Right lobe of liver (tissue), 6 donors: ENCODE measurements around the gene KLK11. TPM values are rescaled to one million over a fixed set of nuclear protein-coding genes. Genes with fewer than 3 reads are reported as not detected.
"Not testable (repeated sequence)": the region's sequence is repeated elsewhere in the genome, so short reads cannot be mapped to it uniquely, and the experiment has no call there.

Experiments used
- ATAC-seq, 4 donors: fragments of 200-7000 bp; cut with Tn5 transposase; one replicate each; pipeline ENCODE4 v1.9.1; 2020; ENCODE audit warnings: mild to moderate bottlenecking in 4 of 4, moderate library complexity in 4 of 4
- DNase-seq, 3 donors: peaks; one replicate each; pipeline ENCODE4 v3.0.0-alpha.2; 2020
- H3K27ac ChIP-seq, 3 donors: fragments of 200-600 bp; one replicate each; pipeline ENCODE4 v1.8.0; 2022
- H3K27me3 ChIP-seq, 2 donors: fragments of 200-600 bp; one replicate each; pipeline ENCODE4 v1.8.0; 2022
- H3K36me3 ChIP-seq, 4 donors: fragments of 200-600 bp; sonication (generic) in 1 of 4; one replicate each; pipeline versions ENCODE4 v1.5.1 to v1.8.0; 2017 to 2022; ENCODE audit warnings: control low read depth in 1 of 4
- H3K4me1 ChIP-seq, 4 donors: fragments of 200-600 bp; sonication (generic) in 1 of 4; one replicate each; pipeline versions ENCODE4 v1.5.1 to v1.8.0; 2017 to 2022; ENCODE audit warnings: control low read depth in 1 of 4
- H3K4me3 ChIP-seq, 3 donors: fragments of 200-600 bp; one replicate each; pipeline ENCODE4 v1.8.0; 2022
- H3K9me3 ChIP-seq, 4 donors: fragments of 200-600 bp; sonication (generic) in 1 of 4; one replicate each; pipeline versions ENCODE4 v1.5.1 to v1.8.0; 2017 to 2022; ENCODE audit warnings: control low read depth in 1 of 4
- POLR2A ChIP-seq: fragments of 450-650 bp; IDR thresholded peaks from one replicate; pipeline ENCODE4 v1.6.1; 2017; ENCODE audit warnings: antibody characterized with exemption, mild to moderate bottlenecking
- WGBS: methylation state at CpG from one replicate; pipeline ENCODE4 v1.1.6; 2018; ENCODE audit warnings: low coverage, low lambda C conversion rate; ENCODE audit not compliant: insufficient coverage; ENCODE audit errors: missing lambda C conversion rate; 5-methylcytosine and 5-hydroxymethylcytosine counted together
- intact Hi-C, 2 donors: fragments of 100-400 bp; cut with DNase I; formaldehyde crosslinking; loops; one replicate each; pipeline versions ENCODE4 v1.11.2 to v1.14.1; 2022
- total RNA-seq, 6 experiments: library from RNA; depleted of rRNA in 2 of 6; stranded (reverse); fragments of >200 nt in 2 of 6; fragmentation: NEBNext Ultra II Directional in 3 of 6; extraction: Animal tissue kit (Norgen Biotek cat#: 25700) in 3 of 6; gene quantifications; one replicate each; pipeline versions ENCODE4 v1.1.0 to v1.2.4, GENCODE V29; 2016 to 2023
- TF ChIP-seq, protein P1 (sequence below), 4 donors: fragments of 200-600 bp in 3 of 4; fragments of 450-650 bp in 1 of 4; IDR thresholded peaks; one replicate each; pipeline versions ENCODE4 v1.5.1 to v1.8.0; 2016 to 2022; ENCODE audit warnings: antibody characterized with exemption in 4 of 4, mild to moderate bottlenecking in 2 of 4
- donor health status: DM: no; HTN: yes; CAD: no.
- donor health status: DM: no; HTN: no; CAD: no.
- donor health status: DM: no; HTN: no; CAD: no.
- donor health status: DM: no; HTN: yes; CAD: no.
- donor health status: DM: no; HTN: yes; CAD: no.

KLK11 gene
- total RNA-seq, 6 experiments from 2014 or later: not detected

DNA sequence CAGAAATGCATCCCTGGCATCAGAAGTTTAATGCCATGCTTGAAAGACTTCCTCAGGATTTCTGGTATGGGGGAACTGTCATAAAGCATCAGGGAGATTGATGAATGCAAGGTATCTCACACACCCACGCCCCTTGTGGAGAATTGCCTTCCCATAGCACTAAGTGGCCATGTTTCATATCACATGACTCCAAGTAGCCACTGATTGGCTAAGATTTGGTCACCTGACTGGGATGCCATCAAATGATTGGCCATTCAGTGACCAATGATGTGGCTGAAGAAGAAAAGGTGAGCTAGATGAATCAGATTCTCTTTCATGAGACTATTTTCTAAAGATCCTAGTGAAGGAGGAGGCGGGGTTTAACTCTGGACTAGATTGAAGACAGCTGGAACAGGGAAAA lies 32.3 kb downstream of the KLK11 start:
- intact Hi-C loops: no loop called here
- no peaks in the 10 kb centered on the region for H3K4me1 ChIP-seq
- no peak for DNase-seq
- H3K36me3 ChIP-seq: no peaks in the 10 kb centered on the region
- WGBS: 60% methylated on average over 2 of the region's 2 CpGs
- no peak for ATAC-seq
- H3K4me3 ChIP-seq: no peak overlapping the region
- no peaks in the 10 kb centered on the region for H3K9me3 ChIP-seq
- TF ChIP-seq, protein P1, sequence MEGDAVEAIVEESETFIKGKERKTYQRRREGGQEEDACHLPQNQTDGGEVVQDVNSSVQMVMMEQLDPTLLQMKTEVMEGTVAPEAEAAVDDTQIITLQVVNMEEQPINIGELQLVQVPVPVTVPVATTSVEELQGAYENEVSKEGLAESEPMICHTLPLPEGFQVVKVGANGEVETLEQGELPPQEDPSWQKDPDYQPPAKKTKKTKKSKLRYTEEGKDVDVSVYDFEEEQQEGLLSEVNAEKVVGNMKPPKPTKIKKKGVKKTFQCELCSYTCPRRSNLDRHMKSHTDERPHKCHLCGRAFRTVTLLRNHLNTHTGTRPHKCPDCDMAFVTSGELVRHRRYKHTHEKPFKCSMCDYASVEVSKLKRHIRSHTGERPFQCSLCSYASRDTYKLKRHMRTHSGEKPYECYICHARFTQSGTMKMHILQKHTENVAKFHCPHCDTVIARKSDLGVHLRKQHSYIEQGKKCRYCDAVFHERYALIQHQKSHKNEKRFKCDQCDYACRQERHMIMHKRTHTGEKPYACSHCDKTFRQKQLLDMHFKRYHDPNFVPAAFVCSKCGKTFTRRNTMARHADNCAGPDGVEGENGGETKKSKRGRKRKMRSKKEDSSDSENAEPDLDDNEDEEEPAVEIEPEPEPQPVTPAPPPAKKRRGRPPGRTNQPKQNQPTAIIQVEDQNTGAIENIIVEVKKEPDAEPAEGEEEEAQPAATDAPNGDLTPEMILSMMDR (IDR thresholded peaks at IDR 0.05): no peak
- TF ChIP-seq POLR2A: no peak
- no peaks in the 10 kb centered on the region for H3K27me3 ChIP-seq
- H3K27ac ChIP-seq: no peak overlapping the region

DNA sequence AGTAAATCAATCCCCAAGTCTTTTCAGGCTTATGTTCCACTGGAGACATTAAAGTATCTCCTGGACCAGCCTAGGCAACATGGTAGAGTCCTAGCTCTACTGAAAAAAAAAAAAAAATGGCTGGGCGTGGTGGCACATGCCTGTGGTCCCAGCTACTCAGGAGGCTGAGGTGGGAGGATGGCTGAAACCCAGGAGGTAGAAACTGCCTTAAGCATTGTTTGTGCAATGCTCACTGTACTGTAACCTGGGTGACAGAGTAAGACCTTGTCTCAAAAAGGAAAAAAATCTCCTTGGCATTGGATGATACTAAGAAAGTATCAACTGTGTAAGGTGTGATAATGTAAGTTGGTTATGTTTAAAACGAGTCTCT lies 33.8 kb downstream of the KLK11 start:
- WGBS: 39% methylated on average over 2 of the region's 2 CpGs
- intact Hi-C loops: no loop called here

DNA sequence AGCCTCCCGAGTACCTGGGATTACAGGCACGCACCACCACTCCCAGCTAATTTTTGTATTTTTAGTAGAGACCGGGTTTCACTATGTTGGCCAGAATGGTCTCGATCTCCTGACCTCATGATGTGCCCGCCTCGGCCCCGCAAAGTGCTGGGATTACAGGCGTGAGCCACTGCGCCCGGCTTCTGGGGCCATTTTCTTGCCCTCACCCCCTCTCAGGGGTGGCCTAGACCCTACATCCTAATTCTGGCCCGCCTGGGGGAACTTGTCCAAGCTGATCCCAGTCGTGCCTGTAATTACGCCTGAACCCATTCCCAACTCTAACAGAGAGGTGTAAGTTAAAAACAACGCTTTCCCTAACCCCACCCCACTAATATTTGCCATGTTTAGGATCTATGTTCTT lies 42.0 kb downstream of the KLK11 start:
- intact Hi-C loops, H3K36me3 ChIP-seq, DNase-seq, H3K9me3 ChIP-seq, H3K4me1 ChIP-seq, H3K27me3 ChIP-seq, ATAC-seq, H3K4me3 ChIP-seq, H3K27ac ChIP-seq: not testable (repeated sequence)
- 56% methylated on average over 8 of the region's 14 CpGs for WGBS

More for the DNA sequence above, 33.8 kb downstream of the KLK11 start:
- H3K27ac ChIP-seq: no peak overlapping the region
- DNase-seq (no peak), ATAC-seq (no peak)
- no peaks in the 10 kb centered on the region for H3K27me3 ChIP-seq
- H3K4me3 ChIP-seq: no peak overlapping the region
- no peaks in the 10 kb centered on the region for H3K36me3 ChIP-seq
- H3K4me1 ChIP-seq: no peaks in the 10 kb centered on the region
- no peaks in the 10 kb centered on the region for H3K9me3 ChIP-seq
- TF ChIP-seq, protein P1 (IDR thresholded peaks at IDR 0.05): no peak
- TF ChIP-seq POLR2A: no peak

DNA sequence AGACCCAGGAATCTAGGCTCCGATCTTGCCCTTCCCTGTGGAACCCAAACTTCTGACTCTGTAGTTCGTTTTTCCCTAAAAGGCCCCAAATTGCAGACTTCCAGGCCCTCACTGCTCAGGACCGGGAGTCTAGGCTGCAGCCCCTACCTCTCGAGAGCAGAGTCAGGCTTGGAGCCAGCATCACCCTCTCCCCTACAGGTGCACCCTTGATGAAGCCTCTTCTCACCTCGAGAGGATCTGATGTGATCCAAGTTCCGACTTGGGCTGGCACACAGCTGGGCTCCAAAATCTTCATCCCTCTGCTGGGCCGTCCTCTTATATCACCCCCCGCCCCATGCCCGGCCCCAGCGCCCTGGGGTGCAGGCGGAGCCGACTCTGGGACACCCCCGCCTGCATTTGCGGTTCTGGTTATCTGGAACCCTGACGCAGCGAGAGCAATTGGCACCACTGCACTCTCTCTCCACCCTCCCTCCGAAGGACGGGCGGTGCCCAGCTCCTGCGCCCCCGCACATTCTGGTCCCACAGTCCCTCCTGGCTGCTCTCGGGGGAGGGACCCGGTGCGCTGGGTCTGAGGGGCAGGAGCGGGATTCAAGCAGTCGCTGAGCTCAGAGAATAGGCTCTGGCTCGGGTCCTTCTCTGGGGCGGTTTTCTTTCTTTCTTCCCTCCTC lies 42.7 kb downstream of the KLK11 start, which contains the start of gene KLK7:
KLK7 (minus strand) TSS at position 293 of the 668 bp plus-strand sequence. CDS start 1,518 bp downstream, outside the sequence.
- intact Hi-C loops: no loop called here
- no peak for TF ChIP-seq POLR2A
- TF ChIP-seq, protein P1 (IDR thresholded peaks at IDR 0.05): no peak
- Histone ChIP-seq H3K4me1 (no peaks in the 10 kb centered on the region), H3K4me3 (no peak within 1 kb of the TSS), H3K27ac (no peak within 1 kb of the TSS), H3K36me3 (no peaks in the 10 kb centered on the region), H3K9me3 (no peaks in the 10 kb centered on the region), H3K27me3 (no peaks in the 10 kb centered on the region)
- DNase-seq (no peak), ATAC-seq (no peak)
- WGBS: 23% methylated on average over 11 of the region's 28 CpGs

DNA sequence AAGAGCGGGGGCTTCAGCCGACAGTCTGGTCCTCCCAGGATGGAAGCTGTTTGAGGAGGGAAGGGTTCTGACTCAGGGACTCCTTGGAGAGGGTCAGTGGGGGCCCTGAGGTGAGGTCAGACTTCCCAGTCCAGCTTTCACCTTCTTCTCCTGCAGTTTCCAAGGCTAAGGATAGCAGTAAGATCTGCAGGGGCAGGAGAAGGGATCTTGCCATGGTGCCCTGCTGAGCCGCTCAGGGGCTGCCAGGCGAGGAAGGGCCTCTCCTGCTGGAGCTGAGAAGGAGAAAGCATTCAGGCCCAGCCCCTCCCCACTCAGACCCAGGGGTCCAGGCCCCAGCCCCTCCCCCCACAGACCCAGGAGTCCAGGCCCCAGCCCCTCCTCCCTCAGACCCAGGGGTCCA lies 44.2 kb downstream of the KLK11 start:
- DNase-seq: no peak
- TF ChIP-seq POLR2A: no peak
- TF ChIP-seq, protein P1 (IDR thresholded peaks at IDR 0.05): no peak
- intact Hi-C loops: no loop called here
- no CpG with 5 or more reads among the region's 4 CpGs for WGBS
- no peak overlapping the region for H3K4me3 ChIP-seq
- peak in 1 of 4 donors; percentile 21 for ATAC-seq
- H3K36me3 ChIP-seq: no peaks in the 10 kb centered on the region
- no peaks in the 10 kb centered on the region for H3K4me1 ChIP-seq
- H3K9me3 ChIP-seq: no peaks in the 10 kb centered on the region
- no peak overlapping the region for H3K27ac ChIP-seq
- no peaks in the 10 kb centered on the region for H3K27me3 ChIP-seq
